GM19239 (cell line): ENCODE data around the gene PSME2.
A peak's percentile ranks its signal among the peaks of the same experiment; 100 is the strongest.

Source experiments
- DNase-seq: peaks from one replicate; pipeline ENCODE4 v3.0.0; 2011; ENCODE audit warnings: low spot score; ENCODE audit not compliant: insufficient read length
- FAIRE-seq: peaks from 2 replicates; lab custom pipeline; 2011; peaks lifted over from hg19 to GRCh38; lab: Jason Lieb, UNC

Gene PSME2

GRCh38 chr14:24157331-24157730 lies 10.9 kb upstream of the PSME2 start:
- DNase-seq = no peak
- no peak for FAIRE-seq

- no peak for FAIRE-seq
- DNase-seq = no peak
These were observed 10.4 kb upstream of the PSME2 start for GRCh38 chr14:24156840-24157239.

- no peak for DNase-seq
These were observed 8.7 kb upstream of the PSME2 start for GRCh38 chr14:24155100-24155499.

GRCh38 chr14:24151404-24152080 lies 5.1 kb upstream of the PSME2 start:
- no peak for FAIRE-seq
- no peak for DNase-seq

More at GRCh38 chr14:24155100-24155499, 8.7 kb upstream of the PSME2 start:
- FAIRE-seq = no peak

GRCh38 chr14:24150993-24151392 lies 4.6 kb upstream of the PSME2 start:
- FAIRE-seq = no peak
- DNase-seq = no peak

GRCh38 chr14:24150567-24150966 lies 4.2 kb upstream of the PSME2 start:
- no peak for DNase-seq
- FAIRE-seq = no peak

GRCh38 chr14:24150061-24150460 lies 3.7 kb upstream of the PSME2 start:
- no peak for DNase-seq
- no peak for FAIRE-seq

- FAIRE-seq (no peak), DNase-seq (no peak)
These were observed 3.0 kb upstream of the PSME2 start for GRCh38 chr14:24149302-24149969.

GRCh38 chr14:24147761-24148428 lies 1.5 kb upstream of the PSME2 start:
- FAIRE-seq (no peak), DNase-seq (no peak)

GRCh38 chr14:24146978-24147760 lies 759 bp upstream of the PSME2 start, which contains the start of gene RNF31:
Gene RNF31, plus strand, starts transcription at chr14:24147498. Its CDS starts 201 bp downstream, at chr14:24147699.
- DNase-seq = peak; percentile 98
- FAIRE-seq = peak; percentile 98

GRCh38 chr14:24145690-24146452 lies 539 bp downstream of the PSME2 start:
- no peak for DNase-seq
- FAIRE-seq = peak; percentile 70

GRCh38 chr14:24145219-24145618 lies 1.2 kb downstream of the PSME2 start:
- FAIRE-seq (no peak), DNase-seq (no peak)

- DNase-seq = no peak
- FAIRE-seq = no peak
These were observed 2.0 kb downstream of the PSME2 start for GRCh38 chr14:24144451-24144850.

- FAIRE-seq (no peak), DNase-seq (no peak)
These were observed 2.9 kb downstream of the PSME2 start for GRCh38 chr14:24143511-24143910.

- peak; percentile 96 for FAIRE-seq
- peak; percentile 93 for DNase-seq
These were observed 5.1 kb downstream of the PSME2 start, which contains the start of gene EMC9 for GRCh38 chr14:24141097-24141880. Gene EMC9, minus strand, starts transcription at chr14:24141591. Its CDS starts 287 bp downstream, at chr14:24141304.

- no peak for DNase-seq
These were observed 7.0 kb downstream of the PSME2 start for GRCh38 chr14:24139272-24139934.

GRCh38 chr14:24138396-24139271 lies 7.8 kb downstream of the PSME2 start:
- DNase-seq (no peak), FAIRE-seq (no peak)

More at GRCh38 chr14:24139272-24139934, 7.0 kb downstream of the PSME2 start:
- no peak for FAIRE-seq
